GM12878 (cell line): Measurements from ENCODE around the gene ATP6V1A. TPM values are rescaled to one million over a fixed set of nuclear protein-coding genes. Genes with fewer than 3 reads are reported as not detected.

Source experiments
- ATAC-seq: fragments of 200-7000 bp; cut with Tn5 transposase; 3 replicates; pipeline ENCODE4 v1.9.1; 2020; ENCODE audit warnings: mild to moderate bottlenecking, moderate library complexity
- BruUV-seq: library from RNA; stranded (reverse); fragments of 400-500 nt; replicated peaks from 2 replicates; lab custom pipeline; 2021; lab: Mats Ljungman, UMichigan
- CTCF ChIA-PET: fragments of 300-600 bp; sonication (Branson Sonifier 250); formaldehyde crosslinking; extraction: SDS; loops from one replicate; lab custom pipeline; 2021; ENCODE audit warnings: inconsistent platforms; lab: Yijun Ruan, JAX
- POLR2A ChIA-PET: fragments of 350-600 bp; formaldehyde crosslinking; extraction: SDS; loops from one replicate; lab custom pipeline; 2021; ENCODE audit warnings: inconsistent platforms; lab: Charles Lee
- RAD21 ChIA-PET: fragments of 300-600 bp; sonication (Branson Sonifier 250); formaldehyde crosslinking; loops from one replicate; lab custom pipeline; 2023; ENCODE audit warnings: antibody characterized with exemption; ENCODE audit not compliant: unreplicated experiment; lab: Charles Lee
- SMC1A ChIA-PET: fragments of 300-600 bp; sonication (Branson Sonifier 250); formaldehyde crosslinking; loops from one replicate; lab custom pipeline; 2023; ENCODE audit not compliant: unreplicated experiment, uncharacterized antibody; lab: Charles Lee
- DNase-seq: peaks from one replicate; pipeline ENCODE4 v3.0.0-alpha.2; 2011; ENCODE audit warnings: low read depth, low spot score
- FAIRE-seq: peaks from 3 replicates; lab custom pipeline; 2011; peaks lifted over from hg19 to GRCh38; lab: Jason Lieb, UNC
- H2AFZ ChIP-seq: 2 replicates; pipeline ENCODE4 v1.6.0; 2011; ENCODE audit warnings: low read depth, low read length, control low read depth; ENCODE audit not compliant: control insufficient read depth
- H3K27ac ChIP-seq: 2 replicates; pipeline ENCODE4 v1.5.1; 2011; ENCODE audit warnings: control low read depth; ENCODE audit not compliant: control insufficient read depth, insufficient read depth
- H3K27me3 ChIP-seq, 2 experiments: replicated peaks in 1 of 2; 2 replicates each; pipeline versions ENCODE4 v1.6.0 to v1.6.1; 2011; ENCODE audit warnings: low read length in 1 of 2; ENCODE audit not compliant: control insufficient read depth in 2 of 2, insufficient read depth in 2 of 2
- H3K36me3 ChIP-seq, 2 experiments: 2 replicates each; pipeline ENCODE4 v1.5.1; 2011; ENCODE audit warnings: low read length in 1 of 2; ENCODE audit not compliant: control insufficient read depth in 2 of 2, insufficient read depth in 2 of 2
- H3K4me1 ChIP-seq: 2 replicates; pipeline ENCODE4 v1.6.1; 2011; ENCODE audit warnings: mild to moderate bottlenecking, low read length, moderate library complexity, mixed read lengths; ENCODE audit not compliant: control insufficient read depth, insufficient read depth
- H3K4me2 ChIP-seq: 2 replicates; pipeline ENCODE4 v1.6.0; 2011; ENCODE audit warnings: control low read depth; ENCODE audit not compliant: control insufficient read depth, insufficient read depth
- H3K4me3 ChIP-seq: fragments of 200-600 bp; sonication (generic); 2 replicates; pipeline ENCODE4 v1.5.1; 2016
- H3K79me2 ChIP-seq: 2 replicates; pipeline ENCODE4 v1.6.0; 2011; ENCODE audit warnings: low read length; ENCODE audit not compliant: control insufficient read depth, insufficient read depth
- H3K9ac ChIP-seq: 2 replicates; pipeline ENCODE4 v1.8.0; 2011; ENCODE audit warnings: low read length, control low read depth, mixed read lengths; ENCODE audit not compliant: control insufficient read depth, insufficient read depth
- H3K9me3 ChIP-seq: replicated peaks from 3 replicates; pipeline ENCODE4 v1.5.1; 2011; ENCODE audit warnings: mild to moderate bottlenecking, low read length; ENCODE audit not compliant: control insufficient read depth, insufficient read depth
- H4K20me1 ChIP-seq: 2 replicates; pipeline ENCODE4 v1.6.0; 2011; ENCODE audit not compliant: control insufficient read depth, insufficient read depth
- ETV6 ChIP-seq, 2 experiments: fragments of 450-650 bp in 1 of 2; IDR thresholded peaks in 1 of 2; conservative IDR thresholded peaks in 1 of 2; 2 replicates each; pipeline ENCODE4 v1.6.1; 2014; ENCODE audit warnings: antibody characterized with exemption in 1 of 2, borderline replicate concordance in 1 of 2, low read depth in 1 of 2, mild to moderate bottlenecking in 1 of 2, moderate library complexity in 1 of 2
- GATAD2B ChIP-seq: fragments of 450-650 bp; conservative IDR thresholded peaks from 2 replicates; pipeline ENCODE4 v1.6.1; 2017; ENCODE audit warnings: low read depth, mild to moderate bottlenecking, moderate library complexity
- JUND ChIP-seq: IDR thresholded peaks from 2 replicates; pipeline ENCODE4 v1.6.1; 2012; ENCODE audit warnings: low read depth, mild to moderate bottlenecking, low read length, improper control_type of control experiment, moderate library complexity
- MTA3 ChIP-seq: IDR thresholded peaks from 2 replicates; pipeline ENCODE4 v1.6.1; 2012; ENCODE audit warnings: low read length, inconsistent platforms, borderline replicate concordance
- MYB ChIP-seq: fragments of 150-350 bp; IDR thresholded peaks from 2 replicates; pipeline ENCODE4 v1.6.1; 2014; ENCODE audit warnings: mild to moderate bottlenecking, low read depth, low read length, borderline replicate concordance
- NR2F1 ChIP-seq: fragments of 450-650 bp; conservative IDR thresholded peaks from 2 replicates; pipeline ENCODE4 v1.6.1; 2017; ENCODE audit warnings: mild to moderate bottlenecking
- STAT1 ChIP-seq: fragments of 450-650 bp; conservative IDR thresholded peaks from 2 replicates; pipeline ENCODE4 v1.6.1; 2014; ENCODE audit warnings: antibody characterized with exemption, mild to moderate bottlenecking
- WGBS: methylation state at CpG from one replicate; pipeline ENCODE4 v1.1.6; 2016; ENCODE audit warnings: low lambda C conversion rate; ENCODE audit not compliant: insufficient replicate concordance, insufficient coverage; ENCODE audit errors: missing lambda C conversion rate; 5-methylcytosine and 5-hydroxymethylcytosine counted together
- in situ Hi-C: fragments of 300-500 bp; cut with MboI; formaldehyde crosslinking; loops from 9 replicates; pipeline ENCODE4 v1.14.3; 2018; ENCODE audit warnings: mixed read lengths
- intact Hi-C: fragments of 100-400 bp; cut with micrococcal nuclease; formaldehyde crosslinking; loops from one replicate; pipeline ENCODE4 v1.14.2; 2022; ENCODE audit not compliant: unreplicated experiment
- polyA plus RNA-seq, 11 experiments: library from polyadenylated mRNA; depleted of rRNA in 4 of 11; unstranded in 6 of 11; stranded (reverse) in 5 of 11; fragments of >200 nt; fragmentation: Nextera tagmentation in 4 of 11; fragmentation: Illumina TruSeq in 1 of 11; extraction: Ambion mirVana in 4 of 11; extraction: Trizol in 1 of 11; gene quantifications; 1 replicate in 1 of 11; 2 replicates in 10 of 11; pipeline versions ENCODE4 v1.2.1 to v1.2.3, GENCODE V29; 2011 to 2016; ENCODE audit warnings: inconsistent platforms in 2 of 11, missing spikeins in 2 of 11, low read depth in 1 of 11
- total RNA-seq, 4 experiments: library from RNA; depleted of rRNA in 3 of 4; stranded (reverse); fragments of >200 nt in 3 of 4; fragmentation: Illumina TruSeq in 1 of 4; extraction: Trizol in 1 of 4; gene quantifications; 2 replicates each; pipeline versions ENCODE4 v1.2.1 to v1.2.3, GENCODE V29; 2013 to 2021
- TF ChIP-seq, protein P1 (sequence below): fragments of 150-350 bp; IDR thresholded peaks from 2 replicates; pipeline ENCODE4 v1.6.1; 2014; ENCODE audit warnings: mild to moderate bottlenecking, low read depth, low read length
- TF ChIP-seq, protein P2 (sequence below): IDR thresholded peaks from 2 replicates; pipeline ENCODE4 v1.6.1; 2011; ENCODE audit warnings: low read depth, low read length, improper control_type of control experiment, borderline replicate concordance
- TF ChIP-seq, protein P3 (sequence below): fragments of 150-350 bp; IDR thresholded peaks from 2 replicates; pipeline ENCODE4 v1.6.1; 2016; ENCODE audit warnings: low read depth, low read length
- TF ChIP-seq, protein P4 (sequence below): IDR thresholded peaks from 2 replicates; pipeline ENCODE4 v1.6.1; 2011; ENCODE audit warnings: mild to moderate bottlenecking, low read depth, low read length, moderate library complexity; ENCODE audit not compliant: insufficient replicate concordance
- TF ChIP-seq, protein P5 (sequence below): fragments of 450-650 bp; IDR thresholded peaks from 2 replicates; pipeline ENCODE4 v1.6.1; 2018; ENCODE audit warnings: mild to moderate bottlenecking, low read depth, moderate library complexity; ENCODE audit not compliant: partially characterized antibody

ATP6V1A gene
- total and polyA plus RNA-seq, 10 of the 15 experiments (the other 5 are each of a cell fraction or from before 2014, with no cell fraction given) = 22.4 to 65.8 (median 47.7) TPM

DNA sequence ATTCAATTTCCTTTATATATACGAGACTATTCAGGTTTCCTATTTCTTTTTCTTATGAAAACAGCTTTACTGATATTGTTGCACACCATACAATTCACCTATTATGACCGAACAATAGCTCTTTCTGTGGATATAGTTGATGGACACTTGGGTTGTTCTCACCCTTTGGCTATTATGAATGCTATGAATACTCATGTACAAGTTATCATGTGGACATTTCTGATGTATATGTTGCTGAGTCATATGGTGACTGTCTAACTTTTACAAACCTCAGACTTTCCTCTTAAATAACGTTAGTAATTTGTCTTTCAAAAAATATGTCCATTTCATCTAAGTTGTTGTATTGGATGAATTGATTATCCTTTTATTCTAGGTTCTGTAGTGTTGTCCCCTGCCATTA lies 34.7 kb upstream of the ATP6V1A start (continued):
- TF ChIP-seq, protein P1, sequence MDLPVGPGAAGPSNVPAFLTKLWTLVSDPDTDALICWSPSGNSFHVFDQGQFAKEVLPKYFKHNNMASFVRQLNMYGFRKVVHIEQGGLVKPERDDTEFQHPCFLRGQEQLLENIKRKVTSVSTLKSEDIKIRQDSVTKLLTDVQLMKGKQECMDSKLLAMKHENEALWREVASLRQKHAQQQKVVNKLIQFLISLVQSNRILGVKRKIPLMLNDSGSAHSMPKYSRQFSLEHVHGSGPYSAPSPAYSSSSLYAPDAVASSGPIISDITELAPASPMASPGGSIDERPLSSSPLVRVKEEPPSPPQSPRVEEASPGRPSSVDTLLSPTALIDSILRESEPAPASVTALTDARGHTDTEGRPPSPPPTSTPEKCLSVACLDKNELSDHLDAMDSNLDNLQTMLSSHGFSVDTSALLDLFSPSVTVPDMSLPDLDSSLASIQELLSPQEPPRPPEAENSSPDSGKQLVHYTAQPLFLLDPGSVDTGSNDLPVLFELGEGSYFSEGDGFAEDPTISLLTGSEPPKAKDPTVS = no peak
- TF ChIP-seq, protein P2, sequence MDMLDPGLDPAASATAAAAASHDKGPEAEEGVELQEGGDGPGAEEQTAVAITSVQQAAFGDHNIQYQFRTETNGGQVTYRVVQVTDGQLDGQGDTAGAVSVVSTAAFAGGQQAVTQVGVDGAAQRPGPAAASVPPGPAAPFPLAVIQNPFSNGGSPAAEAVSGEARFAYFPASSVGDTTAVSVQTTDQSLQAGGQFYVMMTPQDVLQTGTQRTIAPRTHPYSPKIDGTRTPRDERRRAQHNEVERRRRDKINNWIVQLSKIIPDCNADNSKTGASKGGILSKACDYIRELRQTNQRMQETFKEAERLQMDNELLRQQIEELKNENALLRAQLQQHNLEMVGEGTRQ = no peak
- TF ChIP-seq, protein P3, sequence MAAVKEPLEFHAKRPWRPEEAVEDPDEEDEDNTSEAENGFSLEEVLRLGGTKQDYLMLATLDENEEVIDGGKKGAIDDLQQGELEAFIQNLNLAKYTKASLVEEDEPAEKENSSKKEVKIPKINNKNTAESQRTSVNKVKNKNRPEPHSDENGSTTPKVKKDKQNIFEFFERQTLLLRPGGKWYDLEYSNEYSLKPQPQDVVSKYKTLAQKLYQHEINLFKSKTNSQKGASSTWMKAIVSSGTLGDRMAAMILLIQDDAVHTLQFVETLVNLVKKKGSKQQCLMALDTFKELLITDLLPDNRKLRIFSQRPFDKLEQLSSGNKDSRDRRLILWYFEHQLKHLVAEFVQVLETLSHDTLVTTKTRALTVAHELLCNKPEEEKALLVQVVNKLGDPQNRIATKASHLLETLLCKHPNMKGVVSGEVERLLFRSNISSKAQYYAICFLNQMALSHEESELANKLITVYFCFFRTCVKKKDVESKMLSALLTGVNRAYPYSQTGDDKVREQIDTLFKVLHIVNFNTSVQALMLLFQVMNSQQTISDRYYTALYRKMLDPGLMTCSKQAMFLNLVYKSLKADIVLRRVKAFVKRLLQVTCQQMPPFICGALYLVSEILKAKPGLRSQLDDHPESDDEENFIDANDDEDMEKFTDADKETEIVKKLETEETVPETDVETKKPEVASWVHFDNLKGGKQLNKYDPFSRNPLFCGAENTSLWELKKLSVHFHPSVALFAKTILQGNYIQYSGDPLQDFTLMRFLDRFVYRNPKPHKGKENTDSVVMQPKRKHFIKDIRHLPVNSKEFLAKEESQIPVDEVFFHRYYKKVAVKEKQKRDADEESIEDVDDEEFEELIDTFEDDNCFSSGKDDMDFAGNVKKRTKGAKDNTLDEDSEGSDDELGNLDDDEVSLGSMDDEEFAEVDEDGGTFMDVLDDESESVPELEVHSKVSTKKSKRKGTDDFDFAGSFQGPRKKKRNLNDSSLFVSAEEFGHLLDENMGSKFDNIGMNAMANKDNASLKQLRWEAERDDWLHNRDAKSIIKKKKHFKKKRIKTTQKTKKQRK = no peak

DNA sequence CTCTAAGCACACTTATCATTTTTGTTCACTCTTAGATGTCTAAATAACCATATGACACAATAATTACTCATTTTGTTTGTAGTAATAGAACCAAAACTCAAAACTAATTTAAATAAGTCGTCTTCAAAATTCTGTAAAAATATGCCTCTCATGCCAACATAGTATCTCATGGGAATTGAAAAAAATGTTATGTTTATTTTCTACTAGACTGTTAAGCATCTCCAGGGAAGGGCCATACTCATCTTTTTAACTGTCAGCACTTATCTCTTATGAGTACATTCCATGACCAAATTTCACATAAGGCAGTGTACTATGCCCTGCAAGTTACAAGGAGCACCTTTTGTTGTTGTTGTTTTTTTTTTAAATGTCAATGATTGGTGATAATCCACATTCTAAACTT lies 32.1 kb upstream of the ATP6V1A start:
- no peaks in the 10 kb centered on the region for H3K27me3 ChIP-seq
- ChIA-PET POLR2A (no interaction called here), RAD21 (no interaction called here), SMC1A (interaction anchor here (0.7 to 1.5 kb wide), 2 partner anchors 21 to 30 kb away, joined by 3 read pairs; no protein-coding TSS in a partner anchor), CTCF (interaction anchor here (1.9 kb wide), 1 partner anchor 30 kb away, joined by 6 read pairs; no protein-coding TSS in a partner anchor)
- intact Hi-C loops = no loop called here
- peaks cover 0 to 7% of the 10 kb centered on the region in 2 experiments; a peak in 2 of 4 replicates for H3K36me3 ChIP-seq
- no peaks in the 10 kb centered on the region for H3K79me2 ChIP-seq
- H3K4me2 ChIP-seq = no peak overlapping the region
- no peaks in the 10 kb centered on the region for H3K4me1 ChIP-seq
- DNase-seq (no peak), FAIRE-seq (no peak), ATAC-seq (no peak)
- H3K9me3 ChIP-seq = no peaks in the 10 kb centered on the region
- H3K9ac ChIP-seq = no peak overlapping the region
- 5% methylated on average over 1 of the region's 1 CpG for WGBS
- in situ Hi-C loops = no loop called here
- no TSS peak for BruUV-seq
- no peak overlapping the region for H3K4me3 ChIP-seq
- no peaks in the 10 kb centered on the region for H4K20me1 ChIP-seq
- no peak overlapping the region for H3K27ac ChIP-seq
- no peak overlapping the region for H2AFZ ChIP-seq
- TF ChIP-seq JUND (no peak), STAT1 (no peak), MTA3 (no peak), GATAD2B (no peak), ETV6 (conservative IDR thresholded peaks at IDR 0.05 in 1 of 2, IDR thresholded peaks at IDR 0.05 in 1 of 2; ENCODE audit: borderline replicate concordance in 1 of 2, low read depth in 1 of 2) (no peak), NR2F1 (no peak), MYB (no peak)
- TF ChIP-seq, protein P4, sequence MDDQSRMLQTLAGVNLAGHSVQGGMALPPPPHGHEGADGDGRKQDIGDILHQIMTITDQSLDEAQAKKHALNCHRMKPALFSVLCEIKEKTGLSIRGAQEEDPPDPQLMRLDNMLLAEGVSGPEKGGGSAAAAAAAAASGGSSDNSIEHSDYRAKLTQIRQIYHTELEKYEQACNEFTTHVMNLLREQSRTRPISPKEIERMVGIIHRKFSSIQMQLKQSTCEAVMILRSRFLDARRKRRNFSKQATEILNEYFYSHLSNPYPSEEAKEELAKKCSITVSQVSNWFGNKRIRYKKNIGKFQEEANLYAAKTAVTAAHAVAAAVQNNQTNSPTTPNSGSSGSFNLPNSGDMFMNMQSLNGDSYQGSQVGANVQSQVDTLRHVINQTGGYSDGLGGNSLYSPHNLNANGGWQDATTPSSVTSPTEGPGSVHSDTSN = no peak
- TF ChIP-seq, protein P5, sequence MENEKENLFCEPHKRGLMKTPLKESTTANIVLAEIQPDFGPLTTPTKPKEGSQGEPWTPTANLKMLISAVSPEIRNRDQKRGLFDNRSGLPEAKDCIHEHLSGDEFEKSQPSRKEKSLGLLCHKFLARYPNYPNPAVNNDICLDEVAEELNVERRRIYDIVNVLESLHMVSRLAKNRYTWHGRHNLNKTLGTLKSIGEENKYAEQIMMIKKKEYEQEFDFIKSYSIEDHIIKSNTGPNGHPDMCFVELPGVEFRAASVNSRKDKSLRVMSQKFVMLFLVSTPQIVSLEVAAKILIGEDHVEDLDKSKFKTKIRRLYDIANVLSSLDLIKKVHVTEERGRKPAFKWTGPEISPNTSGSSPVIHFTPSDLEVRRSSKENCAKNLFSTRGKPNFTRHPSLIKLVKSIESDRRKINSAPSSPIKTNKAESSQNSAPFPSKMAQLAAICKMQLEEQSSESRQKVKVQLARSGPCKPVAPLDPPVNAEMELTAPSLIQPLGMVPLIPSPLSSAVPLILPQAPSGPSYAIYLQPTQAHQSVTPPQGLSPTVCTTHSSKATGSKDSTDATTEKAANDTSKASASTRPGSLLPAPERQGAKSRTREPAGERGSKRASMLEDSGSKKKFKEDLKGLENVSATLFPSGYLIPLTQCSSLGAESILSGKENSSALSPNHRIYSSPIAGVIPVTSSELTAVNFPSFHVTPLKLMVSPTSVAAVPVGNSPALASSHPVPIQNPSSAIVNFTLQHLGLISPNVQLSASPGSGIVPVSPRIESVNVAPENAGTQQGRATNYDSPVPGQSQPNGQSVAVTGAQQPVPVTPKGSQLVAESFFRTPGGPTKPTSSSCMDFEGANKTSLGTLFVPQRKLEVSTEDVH = no peak
